Esophagus muscularis mucosa (tissue), 4 donors: ENCODE data around the gene MAPK7. TPM values are rescaled to one million over a fixed set of nuclear protein-coding genes. Genes with fewer than 3 reads are reported as not detected.

Experiments used
- DNase-seq: peaks from one replicate; pipeline ENCODE4 v3.0.0-alpha.2; 2017; ENCODE audit errors: extremely low spot score
- H3K27ac ChIP-seq, 4 donors: fragments of 200-600 bp; sonication (generic); replicated peaks in 1 of 4; 1 replicate in 3 of 4; 2 replicates in 1 of 4; pipeline ENCODE4 v1.5.1; 2016 to 2019; ENCODE audit warnings: mild to moderate bottlenecking in 1 of 4
- H3K27me3 ChIP-seq, 4 donors: fragments of 200-600 bp; sonication (generic); one replicate each; pipeline versions ENCODE4 v1.5.1 to v1.6.0; 2016 to 2019
- H3K36me3 ChIP-seq, 4 donors: fragments of 200-600 bp; sonication (generic); one replicate each; pipeline ENCODE4 v1.5.1; 2016 to 2019
- H3K4me1 ChIP-seq, 4 donors: fragments of 200-600 bp; sonication (generic); one replicate each; pipeline ENCODE4 v1.5.1; 2016 to 2019
- H3K4me3 ChIP-seq, 4 donors: fragments of 200-600 bp; sonication (generic); 1 replicate in 2 of 4; 2 replicates in 2 of 4; pipeline ENCODE4 v1.5.1; 2016 to 2019; ENCODE audit warnings: mild to moderate bottlenecking in 4 of 4, moderate library complexity in 1 of 4
- H3K9me3 ChIP-seq, 4 donors: fragments of 200-600 bp; sonication (generic); 1 replicate in 3 of 4; 2 replicates in 1 of 4; pipeline ENCODE4 v1.5.1; 2016 to 2019
- CTCF ChIP-seq, 3 experiments: fragments of 200-600 bp in 2 of 3; fragments of 450-650 bp in 1 of 3; sonication (generic) in 2 of 3; IDR thresholded peaks; one replicate each; pipeline ENCODE4 v1.5.1; 2017 to 2019; ENCODE audit warnings: antibody characterized with exemption in 3 of 3, mild to moderate bottlenecking in 2 of 3, moderate library complexity in 1 of 3
- EP300 ChIP-seq: sonication (generic); formaldehyde crosslinking; IDR thresholded peaks from one replicate; pipeline ENCODE4 v1.6.1; 2017; ENCODE audit warnings: antibody characterized with exemption
- POLR2A ChIP-seq: fragments of 450-650 bp; IDR thresholded peaks from one replicate; pipeline ENCODE4 v1.6.1; 2017; ENCODE audit warnings: antibody characterized with exemption, moderate library complexity, mild to moderate bottlenecking, low read depth
- POLR2AphosphoS5 ChIP-seq, 2 donors: sonication (generic); formaldehyde crosslinking; IDR thresholded peaks; one replicate each; pipeline ENCODE4 v1.6.1; 2017; ENCODE audit warnings: antibody characterized with exemption in 2 of 2
- WGBS: methylation state at CpG from one replicate; pipeline ENCODE4 v1.1.5; 2018; 5-methylcytosine and 5-hydroxymethylcytosine counted together
- intact Hi-C: fragments of 100-400 bp; cut with DNase I; formaldehyde crosslinking; loops from one replicate; pipeline ENCODE4 v1.15.1; 2023
- total RNA-seq, 4 donors: library from RNA; depleted of rRNA; stranded (reverse); fragments of >200 nt; gene quantifications; one replicate each; pipeline versions ENCODE4 v1.1.0 to v1.2.1, GENCODE V29; 2016

Gene MAPK7
- total RNA-seq, 4 donors from 2014 or later: 26.3 to 41.4 (median 33.2) TPM

DNA sequence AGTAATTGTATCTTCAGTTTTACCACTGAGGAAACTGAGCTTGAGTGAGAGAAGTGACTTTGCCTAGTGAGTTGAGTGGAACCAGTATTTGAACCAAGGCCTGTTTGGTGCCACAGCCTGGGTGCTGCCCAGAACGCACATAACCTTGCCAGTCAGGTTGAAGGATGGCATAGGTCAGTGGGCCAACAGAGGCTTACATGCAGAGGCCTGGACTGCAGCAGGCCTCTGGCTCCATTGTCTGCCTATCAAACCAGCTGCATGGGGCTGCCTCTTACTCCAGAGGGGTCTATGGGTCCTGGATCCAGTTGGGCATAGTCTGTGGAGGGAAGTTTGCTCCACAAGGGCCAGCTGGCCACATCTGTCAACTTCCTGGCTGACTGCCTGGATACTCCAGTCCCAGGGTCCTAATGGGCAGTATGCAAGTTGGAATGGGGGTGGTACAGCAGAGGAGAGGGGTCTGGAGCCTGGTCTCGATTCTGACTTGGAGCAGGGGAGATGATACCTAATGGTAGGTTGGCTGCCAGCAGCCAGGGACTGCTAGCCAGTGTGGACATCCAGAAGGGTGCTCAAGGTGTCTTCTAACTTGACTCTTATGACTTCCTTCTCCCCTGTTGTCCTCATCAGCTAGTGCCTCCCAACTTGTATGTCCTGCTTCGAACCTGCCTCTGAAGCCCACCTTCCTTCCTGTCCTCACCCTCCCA is 21.6 kb downstream of the MAPK7 start:
- no peaks in the 10 kb centered on the region for H3K9me3 ChIP-seq
- no peak for DNase-seq
- intact Hi-C loops: no loop called here
- TF ChIP-seq POLR2AphosphoS5 (IDR thresholded peaks at IDR 0.05): no peak
- H3K4me3 ChIP-seq: no peak overlapping the region
- H3K36me3 ChIP-seq: no peaks in the 10 kb centered on the region
- WGBS: 78% methylated on average over 2 of the region's 3 CpGs
- no peaks in the 10 kb centered on the region for H3K27me3 ChIP-seq
- H3K4me1 ChIP-seq: peaks cover 13 to 45% (median 42%) of the 10 kb centered on the region in 4 donors
- H3K27ac ChIP-seq: peak overlapping the region in 1 of 4 donors; percentile 6

GRCh38 chr17:19401321-19402010 is 23.2 kb downstream of the MAPK7 start:
- Histone ChIP-seq H3K4me3 (no peak overlapping the region), H3K27ac (no peak overlapping the region), H3K36me3 (no peaks in the 10 kb centered on the region), H3K4me1 (peaks cover 13 to 45% (median 42%) of the 10 kb centered on the region in 4 donors), H3K27me3 (no peaks in the 10 kb centered on the region), H3K9me3 (no peaks in the 10 kb centered on the region)
- no peak for DNase-seq
- WGBS: 90% methylated on average over 6 of the region's 8 CpGs
- intact Hi-C loops: no loop called here
- TF ChIP-seq CTCF (IDR thresholded peaks at IDR 0.05) (no peak), POLR2AphosphoS5 (IDR thresholded peaks at IDR 0.05) (no peak), EP300 (no peak), POLR2A (no peak)

- H3K4me1 ChIP-seq: peaks cover 13 to 45% (median 42%) of the 10 kb centered on the region in 4 donors
- no peaks in the 10 kb centered on the region for H3K9me3 ChIP-seq
- no peaks in the 10 kb centered on the region for H3K36me3 ChIP-seq
- no peaks in the 10 kb centered on the region for H3K27me3 ChIP-seq
- H3K27ac ChIP-seq: no peak overlapping the region
- TF ChIP-seq POLR2AphosphoS5 (IDR thresholded peaks at IDR 0.05) (no peak), CTCF (IDR thresholded peaks at IDR 0.05) (no peak), POLR2A (no peak), EP300 (no peak)
- intact Hi-C loops: no loop called here
- no peak for DNase-seq
- H3K4me3 ChIP-seq: no peak overlapping the region
- 78% methylated on average over 1 of the region's 1 CpG for WGBS
Observed at GRCh38 chr17:19402171-19402570, 23.9 kb downstream of the MAPK7 start.

DNA sequence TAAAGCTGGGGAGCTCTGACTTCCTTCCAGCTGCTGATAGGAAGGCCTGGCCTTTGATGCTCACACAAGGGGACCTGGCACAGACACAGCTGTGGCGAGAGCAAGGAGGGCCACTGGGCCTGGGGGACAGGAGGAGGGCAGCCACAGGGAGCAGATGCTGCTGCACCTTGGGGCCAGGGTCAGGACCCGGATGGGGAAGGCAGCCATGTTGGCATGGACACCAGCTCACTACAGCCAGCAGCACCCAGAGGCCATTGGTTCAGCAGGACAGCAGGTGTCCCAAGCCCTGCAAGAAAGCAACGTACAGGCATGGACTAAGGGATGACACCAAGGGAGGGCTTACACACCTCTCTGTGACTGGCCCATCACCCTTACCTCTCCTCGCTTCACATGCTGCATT is 24.7 kb downstream of the MAPK7 start:
- intact Hi-C loops: no loop called here
- Histone ChIP-seq H3K4me3 (no peak overlapping the region), H3K4me1 (peaks cover 7 to 39% (median 36%) of the 10 kb centered on the region in 4 donors), H3K36me3 (no peaks in the 10 kb centered on the region), H3K27ac (no peak overlapping the region), H3K9me3 (no peaks in the 10 kb centered on the region), H3K27me3 (no peaks in the 10 kb centered on the region)
- TF ChIP-seq EP300: no peak
- no peak for TF ChIP-seq CTCF (IDR thresholded peaks at IDR 0.05)
- no peak for TF ChIP-seq POLR2AphosphoS5 (IDR thresholded peaks at IDR 0.05)
- TF ChIP-seq POLR2A: no peak
- WGBS: 97% methylated on average over 4 of the region's 4 CpGs
- DNase-seq: no peak

- Histone ChIP-seq H3K27me3 (no peaks in the 10 kb centered on the region), H3K36me3 (no peaks in the 10 kb centered on the region), H3K4me3 (no peak overlapping the region), H3K4me1 (peaks cover 0 to 27% (median 24%) of the 10 kb centered on the region in 4 donors), H3K27ac (no peak overlapping the region), H3K9me3 (no peaks in the 10 kb centered on the region)
- TF ChIP-seq POLR2AphosphoS5 (IDR thresholded peaks at IDR 0.05) (no peak), CTCF (IDR thresholded peaks at IDR 0.05) (no peak), POLR2A (no peak), EP300 (no peak)
- whole genome bisulfite sequencing: 60% methylated on average over 1 of the region's 1 CpG
- DNase-seq: no peak
- intact Hi-C loops: no loop called here
Observed at GRCh38 chr17:19404264-19404663, 26.0 kb downstream of the MAPK7 start.
